K562 (cell line): ENCODE measurements around the gene SMIM30. TPM values are rescaled to one million over a fixed set of nuclear protein-coding genes. Genes with fewer than 3 reads are reported as not detected.
A peak's percentile ranks its signal among the peaks of the same experiment; 100 is the strongest.

Source experiments
- HMBOX1 ChIP-seq: sonication (generic); IDR thresholded peaks from 2 replicates; pipeline ENCODE4 v1.6.1; 2016
- NFRKB ChIP-seq: fragments of 450-650 bp; IDR thresholded peaks from 2 replicates; pipeline ENCODE4 v1.6.1; 2016; ENCODE audit warnings: low read depth
- NKRF ChIP-seq: fragments of 450-650 bp; IDR thresholded peaks from 2 replicates; pipeline ENCODE4 v1.6.1; 2016; ENCODE audit warnings: borderline replicate concordance
- SNAPC5 ChIP-seq: fragments of 250-450 bp; sonication (Bioruptor Pico); IDR thresholded peaks from 2 replicates; pipeline ENCODE4 v1.8.0; 2021; ENCODE audit warnings: moderate library complexity, mild to moderate bottlenecking, inconsistent platforms
- TCF3 ChIP-seq: sonication (generic); formaldehyde crosslinking; IDR thresholded peaks from 2 replicates; pipeline ENCODE4 v1.4.0; 2020; ENCODE audit warnings: mild to moderate bottlenecking, missing genetic modification reagents
- ZBTB33 ChIP-seq: sonication (generic); formaldehyde crosslinking; IDR thresholded peaks from 2 replicates; pipeline ENCODE4 v1.8.1; 2023; ENCODE audit warnings: mild to moderate bottlenecking, missing genetic modification reagents
- polyA plus RNA-seq, 8 experiments: library from polyadenylated mRNA; depleted of rRNA in 4 of 8; stranded (reverse) in 5 of 8; unstranded in 3 of 8; fragments of >200 nt; fragmentation: Nextera tagmentation in 2 of 8; fragmentation: Illumina TruSeq in 1 of 8; extraction: Ambion mirVana in 2 of 8; extraction: Trizol in 1 of 8; gene quantifications; 2 replicates each; pipeline versions ENCODE4 v1.2.1 to v1.2.3, GENCODE V29; 2011 to 2014; ENCODE audit warnings: inconsistent platforms in 1 of 8, missing spikeins in 1 of 8
- total RNA-seq, 7 experiments: library from RNA; depleted of rRNA in 6 of 7; stranded (reverse); fragments of >200 nt in 6 of 7; fragmentation: Illumina TruSeq in 2 of 7; extraction: Trizol in 2 of 7; gene quantifications; 2 replicates each; pipeline versions ENCODE4 v1.2.1 to v1.2.3, GENCODE V29; 2011 to 2021; ENCODE audit warnings: low replicate concordance in 1 of 7

Gene SMIM30
- total and polyA plus RNA-seq, 9 of the 15 experiments (the other 6 are each of a cell fraction or from before 2014, with no cell fraction given), result 161 to 891 (median 316) TPM

- TF ChIP-seq TCF3 (CRISPR knock-in tag), result no peak
- TF ChIP-seq ZBTB33 (CRISPR knock-in tag), result no peak
- no peak for TF ChIP-seq SNAPC5 (CRISPR knock-in tag)
- peak; percentile 61; the same call in 1 of the 2 replicates for TF ChIP-seq HMBOX1
- TF ChIP-seq NFRKB, result no peak
- TF ChIP-seq NKRF, result no peak
Observed at GRCh38 chr7:113099284-113099919, 19.0 kb downstream of the SMIM30 start (continued).
